Calu3 (cell line): ENCODE measurements around the gene RAB11FIP5. TPM values are rescaled to one million over a fixed set of nuclear protein-coding genes. Genes with fewer than 3 reads are reported as not detected.
"Not testable (repeated sequence)": the region's sequence is repeated elsewhere in the genome, so short reads cannot be mapped to it uniquely, and the experiment has no call there.

Experiments used
- BruUV-seq: library from RNA; stranded (reverse); fragments of 400-500 nt; replicated peaks from 2 replicates; lab custom pipeline; 2021; lab: Mats Ljungman, UMichigan
- CTCF ChIA-PET: fragments of 300-600 bp; sonication (Branson Sonifier 250); formaldehyde crosslinking; loops from one replicate; lab custom pipeline; 2022; ENCODE audit warnings: antibody characterized with exemption; lab: Charles Lee
- DNase-seq: peaks from one replicate; pipeline ENCODE4 v3.0.0; 2022
- H3K27ac Mint-ChIP-seq: one replicate; pipeline ENCODE4 v1.8.0; 2022; ENCODE audit warnings: mixed read lengths; ENCODE audit not compliant: unreplicated experiment
- H3K27me3 Mint-ChIP-seq: one replicate; pipeline ENCODE4 v1.8.0; 2022; ENCODE audit warnings: mixed read lengths; ENCODE audit not compliant: unreplicated experiment
- H3K36me3 Mint-ChIP-seq: one replicate; pipeline ENCODE4 v1.8.0; 2022; ENCODE audit warnings: mild to moderate bottlenecking, moderate library complexity, mixed read lengths; ENCODE audit not compliant: insufficient read depth, unreplicated experiment
- H3K4me1 Mint-ChIP-seq: one replicate; pipeline ENCODE4 v1.8.0; 2022; ENCODE audit warnings: mild to moderate bottlenecking, low read depth, mixed read lengths; ENCODE audit not compliant: unreplicated experiment
- H3K4me3 Mint-ChIP-seq: one replicate; pipeline ENCODE4 v1.8.0; 2022; ENCODE audit warnings: mild to moderate bottlenecking, low read depth, moderate library complexity, mixed read lengths; ENCODE audit not compliant: unreplicated experiment
- H3K9me3 Mint-ChIP-seq: one replicate; pipeline ENCODE4 v1.8.0; 2022; ENCODE audit warnings: low read depth, mixed read lengths; ENCODE audit not compliant: unreplicated experiment
- CTCF ChIP-seq: fragments of 200-600 bp; IDR thresholded peaks from one replicate; pipeline ENCODE4 v1.8.0; 2022; ENCODE audit warnings: antibody characterized with exemption; ENCODE audit not compliant: unreplicated experiment
- intact Hi-C: fragments of 100-400 bp; cut with micrococcal nuclease; formaldehyde crosslinking; loops from one replicate; pipeline ENCODE4 v1.10.0; 2022; ENCODE audit not compliant: unreplicated experiment
- total RNA-seq: library from RNA; stranded (reverse); gene quantifications from 2 replicates; pipeline ENCODE4 v1.2.3, GENCODE V29; 2022

RAB11FIP5 gene
- total RNA-seq, 1 experiment from 2014 or later, result 20.2 TPM

DNA sequence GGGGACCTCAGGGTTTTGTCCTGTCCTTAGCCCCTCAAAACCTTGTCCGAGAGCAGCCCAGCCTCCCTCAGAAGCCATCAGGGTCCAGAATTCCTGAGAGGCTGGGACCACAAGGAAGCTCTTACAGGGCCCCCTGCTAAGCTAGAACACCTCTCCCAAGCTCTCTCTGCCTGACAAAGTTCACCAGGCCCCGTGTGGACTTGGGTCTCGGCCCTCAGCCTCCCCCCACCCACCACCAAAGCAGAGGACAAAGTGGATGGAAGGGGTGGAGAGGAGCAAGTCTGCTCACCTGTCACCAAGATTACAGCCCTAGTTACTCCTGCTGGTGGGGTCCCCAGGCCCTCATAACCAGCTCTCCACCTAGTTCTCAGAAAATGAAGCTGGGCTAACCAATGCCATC is 16.8 kb downstream of the RAB11FIP5 start:
- no peak for TF ChIP-seq CTCF
- intact Hi-C loops, result no loop called here
- no peak for DNase-seq
- H3K9me3 Mint-ChIP-seq, result no peaks in the 10 kb centered on the region
- CTCF ChIA-PET, result interaction anchor here (0.6 to 1.3 kb wide), 2 partner anchors 11 to 68 kb away, joined by 5 to 8 read pairs; no protein-coding TSS in a partner anchor
- no peak overlapping the region for H3K27ac Mint-ChIP-seq
- no peak overlapping the region for H3K4me3 Mint-ChIP-seq
- peaks cover under 1% of the 10 kb centered on the region for H3K4me1 Mint-ChIP-seq
- H3K27me3 Mint-ChIP-seq, result no peaks in the 10 kb centered on the region
- no TSS peak for BruUV-seq
- peaks cover 3% of the 10 kb centered on the region for H3K36me3 Mint-ChIP-seq

GRCh38 chr2:73093601-73094218 is 19.0 kb downstream of the RAB11FIP5 start:
- DNase-seq, H3K9me3 Mint-ChIP-seq, H3K27ac Mint-ChIP-seq, H3K4me3 Mint-ChIP-seq, intact Hi-C loops, BruUV-seq, H3K27me3 Mint-ChIP-seq, H3K36me3 Mint-ChIP-seq: not testable (repeated sequence)
- peaks cover 19% of the 10 kb centered on the region for H3K4me1 Mint-ChIP-seq
- CTCF ChIA-PET, result interaction anchor here (0.7 kb wide), 2 partner anchors 942 to 1707 kb away, joined by 3 to 5 read pairs; no protein-coding TSS in a partner anchor

GRCh38 chr2:73092146-73092783 is 20.5 kb downstream of the RAB11FIP5 start:
- Mint-ChIP-seq H3K9me3 (no peaks in the 10 kb centered on the region), H3K27me3 (no peaks in the 10 kb centered on the region), H3K4me3 (no peak overlapping the region), H3K36me3 (peaks cover 4% of the 10 kb centered on the region), H3K27ac (no peak overlapping the region), H3K4me1 (peaks cover 19% of the 10 kb centered on the region)
- no peak for TF ChIP-seq CTCF
- intact Hi-C loops, result no loop called here
- DNase-seq, result no peak
- no TSS peak for BruUV-seq
- CTCF ChIA-PET, result no interaction called here

- no TSS peak for BruUV-seq
- Mint-ChIP-seq H3K27ac (no peak overlapping the region), H3K36me3 (peaks cover 4% of the 10 kb centered on the region), H3K9me3 (no peaks in the 10 kb centered on the region), H3K27me3 (no peaks in the 10 kb centered on the region), H3K4me1 (peaks cover 19% of the 10 kb centered on the region), H3K4me3 (no peak overlapping the region)
- DNase-seq, result no peak
- CTCF ChIA-PET, result no interaction called here
- no peak for TF ChIP-seq CTCF
- intact Hi-C loops, result no loop called here
Observed at GRCh38 chr2:73091696-73092095, 21.1 kb downstream of the RAB11FIP5 start.

- Mint-ChIP-seq H3K9me3 (no peaks in the 10 kb centered on the region), H3K27me3 (no peaks in the 10 kb centered on the region), H3K36me3 (peaks cover 4% of the 10 kb centered on the region), H3K4me3 (no peak overlapping the region), H3K4me1 (peaks cover 19% of the 10 kb centered on the region), H3K27ac (no peak overlapping the region)
- BruUV-seq, result no TSS peak
- intact Hi-C loops, result no loop called here
- no peak for TF ChIP-seq CTCF
- CTCF ChIA-PET, result no interaction called here
- DNase-seq, result no peak
Observed at GRCh38 chr2:73091164-73091563, 21.6 kb downstream of the RAB11FIP5 start.
